Stimulated activated naive CD4-positive, alpha-beta T cell treated with Interleukin-2 at 50 U/mL for 16 hours (primary cell): ENCODE data around the gene MYG1.
A peak's percentile ranks its signal among the peaks of the same experiment; 100 is the strongest.

Experiments
- DNase-seq: peaks from one replicate; lab custom pipeline; 2025; lab: John Stamatoyannopoulos, UW

MYG1 gene, protein sequence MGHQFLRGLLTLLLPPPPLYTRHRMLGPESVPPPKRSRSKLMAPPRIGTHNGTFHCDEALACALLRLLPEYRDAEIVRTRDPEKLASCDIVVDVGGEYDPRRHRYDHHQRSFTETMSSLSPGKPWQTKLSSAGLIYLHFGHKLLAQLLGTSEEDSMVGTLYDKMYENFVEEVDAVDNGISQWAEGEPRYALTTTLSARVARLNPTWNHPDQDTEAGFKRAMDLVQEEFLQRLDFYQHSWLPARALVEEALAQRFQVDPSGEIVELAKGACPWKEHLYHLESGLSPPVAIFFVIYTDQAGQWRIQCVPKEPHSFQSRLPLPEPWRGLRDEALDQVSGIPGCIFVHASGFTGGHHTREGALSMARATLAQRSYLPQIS

DNA sequence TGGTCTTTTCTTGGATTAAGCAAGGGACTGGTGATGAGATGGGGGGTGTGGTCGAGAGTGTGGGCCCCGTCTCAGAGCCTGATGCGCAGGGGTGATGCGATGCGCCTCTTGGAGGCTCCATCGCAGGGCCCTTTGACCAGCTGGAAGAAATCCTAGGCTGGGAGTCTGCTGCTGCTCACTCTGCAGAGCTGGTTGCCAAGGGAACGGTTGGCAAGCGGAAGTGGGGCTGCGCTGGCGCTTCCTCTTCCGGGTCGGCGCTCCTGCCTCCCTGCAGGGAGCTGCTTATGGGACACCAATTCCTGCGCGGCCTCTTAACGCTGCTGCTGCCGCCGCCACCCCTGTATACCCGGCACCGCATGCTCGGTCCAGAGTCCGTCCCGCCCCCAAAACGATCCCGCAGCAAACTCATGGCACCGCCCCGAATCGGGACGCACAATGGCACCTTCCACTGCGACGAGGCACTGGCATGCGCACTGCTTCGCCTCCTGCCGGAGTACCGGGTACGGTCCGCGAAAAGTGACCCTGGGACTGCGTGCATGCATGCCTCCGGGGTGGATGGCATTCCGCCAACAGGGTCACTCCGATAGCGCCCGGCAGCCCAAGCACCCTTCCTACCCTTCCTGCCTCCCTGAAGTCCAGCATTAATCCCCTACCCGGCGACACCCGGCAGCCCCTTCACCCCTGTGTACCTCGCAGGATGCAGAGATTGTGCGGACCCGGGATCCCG lies at the start of gene MYG1:
Gene MYG1, plus strand, starts transcription at position 242 of the 727 bp plus-strand sequence. Its CDS starts 43 bp downstream, at position 285.
- DNase-seq, result peak; percentile 85

DNA sequence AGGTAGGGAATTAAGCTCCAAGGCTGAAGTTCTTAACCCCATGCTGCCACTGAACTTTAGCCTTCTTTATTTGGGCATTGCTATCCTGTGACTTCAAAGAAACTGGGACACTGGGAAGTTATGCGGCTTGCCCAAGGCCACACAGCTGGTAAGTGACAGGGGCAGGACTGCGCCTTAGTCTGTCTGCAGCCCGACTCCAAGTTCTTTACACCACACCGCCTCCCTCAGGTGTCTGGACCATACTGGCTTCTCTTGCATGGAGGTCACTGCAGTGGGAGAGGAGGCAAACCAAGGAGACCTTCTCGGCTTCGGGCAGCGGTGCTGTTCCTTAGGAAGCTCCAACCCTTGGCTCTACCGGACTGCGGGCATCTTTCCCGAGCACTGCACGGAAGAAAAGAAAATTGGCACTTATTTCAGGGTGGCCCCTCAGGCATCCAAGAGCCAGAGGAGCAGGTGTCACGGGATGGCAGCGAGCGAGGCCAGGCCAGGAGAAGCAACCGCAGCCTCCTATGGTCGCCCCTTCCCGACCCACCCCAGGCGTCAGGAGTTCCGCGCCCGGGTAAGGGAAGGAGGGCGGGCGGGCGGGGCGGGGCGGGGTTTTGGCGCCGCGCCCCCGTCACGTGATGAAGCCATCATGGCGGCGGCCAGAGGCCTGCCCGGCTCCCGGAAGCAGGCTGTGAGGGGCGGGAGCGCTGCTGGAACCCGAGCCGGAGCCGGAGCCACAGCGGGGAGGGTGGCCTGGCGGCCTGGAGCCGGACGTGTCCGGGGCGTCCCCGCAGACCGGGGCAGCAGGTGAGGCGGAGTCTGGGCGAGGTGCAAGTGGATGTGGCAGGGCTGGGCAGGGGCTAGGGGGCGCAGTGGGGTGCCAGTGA lies 47.8 kb upstream of the MYG1 start:
- DNase-seq, result peak; percentile 65

DNA sequence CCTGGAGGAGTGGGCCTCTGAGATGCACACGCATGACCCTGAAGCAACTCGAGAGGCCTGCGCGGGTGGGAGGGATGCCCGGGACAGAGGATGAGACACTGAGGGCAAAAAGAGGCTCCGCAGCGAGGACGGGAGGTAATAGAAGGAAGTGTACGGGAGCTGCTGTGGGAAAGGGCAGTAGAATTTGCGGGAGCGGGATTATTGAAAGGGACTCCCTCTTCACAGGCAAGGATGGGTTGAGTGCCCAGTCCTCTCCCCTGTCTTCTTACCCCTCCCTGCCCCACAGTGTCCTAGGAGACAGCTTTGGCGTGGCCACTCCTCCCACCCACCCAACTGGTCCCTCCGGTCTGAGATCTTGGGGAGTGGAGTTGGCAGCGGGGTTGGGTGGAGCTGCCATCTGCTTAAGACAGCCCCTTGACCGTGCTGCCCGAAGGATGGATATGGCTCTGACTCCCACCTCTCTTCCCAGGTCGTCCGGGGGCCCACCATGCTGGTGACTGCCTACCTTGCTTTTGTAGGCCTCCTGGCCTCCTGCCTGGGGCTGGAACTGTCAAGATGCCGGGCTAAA lies 47.1 kb upstream of the MYG1 start:
- DNase-seq, result no peak

GRCh38 chr12:53253298-53253697 lies 46.2 kb upstream of the MYG1 start:
- no peak for DNase-seq

- no peak for DNase-seq
These were observed 44.5 kb upstream of the MYG1 start for GRCh38 chr12:53254816-53255545.

DNA sequence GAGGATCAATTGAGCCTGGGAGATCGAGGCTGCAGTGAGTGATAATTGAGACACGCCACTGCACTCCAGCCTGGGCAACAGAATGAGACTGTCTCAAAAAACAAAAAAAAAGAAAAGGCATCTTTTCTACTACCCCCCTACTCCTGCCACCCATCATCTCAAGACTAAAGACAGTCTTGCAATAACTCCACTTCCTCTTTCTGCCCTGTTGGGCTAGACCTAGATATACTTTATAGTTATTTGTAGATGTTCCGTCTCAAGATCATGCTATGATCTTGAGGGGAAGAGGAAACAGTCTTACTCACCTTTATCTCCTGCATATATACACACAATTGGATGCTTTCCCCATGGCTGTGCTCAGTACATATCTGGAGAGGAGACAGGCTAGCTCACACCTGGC lies 43.5 kb upstream of the MYG1 start:
- no peak for DNase-seq

- DNase-seq, result no peak
These were observed 40.7 kb upstream of the MYG1 start for GRCh38 chr12:53258541-53259539.

- no peak for DNase-seq
These were observed 39.6 kb upstream of the MYG1 start for GRCh38 chr12:53259891-53260290.

DNA sequence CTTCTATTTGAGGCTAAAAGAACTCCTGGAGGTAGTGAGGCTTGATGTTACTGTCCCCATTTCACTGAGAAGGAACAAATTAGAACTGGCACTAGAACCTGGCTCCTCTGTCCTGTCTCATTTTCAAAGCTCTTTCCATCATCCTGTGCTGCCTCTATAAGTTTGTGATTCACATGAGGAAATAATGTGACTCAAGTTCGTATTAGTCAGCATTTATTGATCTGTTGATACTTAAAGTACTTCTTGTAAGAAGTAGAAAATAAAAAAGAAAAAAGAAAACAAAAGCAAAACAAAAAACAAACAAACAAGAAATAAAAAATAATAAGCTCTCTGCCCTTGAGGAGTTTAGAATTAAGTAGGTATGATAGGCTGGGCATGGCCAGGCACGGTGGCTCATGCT lies 33.7 kb upstream of the MYG1 start:
- no peak for DNase-seq

DNA sequence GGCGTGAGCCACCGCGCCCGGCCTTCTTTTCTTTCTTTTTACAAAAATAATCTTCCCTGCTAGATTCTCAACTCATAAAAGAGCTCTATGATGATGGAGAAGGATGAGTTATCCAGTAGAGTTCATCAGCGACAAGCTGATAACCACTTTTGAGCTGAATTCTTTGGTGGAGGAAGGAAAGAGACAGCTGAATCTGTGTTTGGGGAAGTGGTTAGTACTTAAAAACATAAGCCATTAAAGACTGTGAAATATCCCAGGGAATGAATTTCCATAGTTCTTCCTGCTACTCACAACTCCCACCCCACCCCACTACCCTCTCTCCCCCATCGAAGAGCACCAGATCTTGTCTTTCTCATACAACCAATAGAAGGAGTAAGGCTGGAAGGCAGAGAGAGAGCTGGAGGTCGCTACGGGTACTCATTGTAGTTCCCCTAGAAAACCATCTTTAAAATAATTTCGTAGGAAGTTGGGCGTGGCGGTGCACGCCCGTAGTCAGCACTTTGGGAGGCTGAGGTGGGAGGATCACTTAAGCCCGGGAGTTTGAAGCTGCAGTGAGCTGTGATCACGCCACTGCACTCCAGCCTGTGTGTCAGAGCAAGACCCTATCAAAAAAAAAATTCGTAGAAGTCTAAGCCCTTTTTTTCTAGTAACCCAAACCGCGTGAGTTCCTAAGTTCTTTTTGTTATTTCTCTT lies 32.0 kb upstream of the MYG1 start:
- DNase-seq, result peak; percentile 17

DNA sequence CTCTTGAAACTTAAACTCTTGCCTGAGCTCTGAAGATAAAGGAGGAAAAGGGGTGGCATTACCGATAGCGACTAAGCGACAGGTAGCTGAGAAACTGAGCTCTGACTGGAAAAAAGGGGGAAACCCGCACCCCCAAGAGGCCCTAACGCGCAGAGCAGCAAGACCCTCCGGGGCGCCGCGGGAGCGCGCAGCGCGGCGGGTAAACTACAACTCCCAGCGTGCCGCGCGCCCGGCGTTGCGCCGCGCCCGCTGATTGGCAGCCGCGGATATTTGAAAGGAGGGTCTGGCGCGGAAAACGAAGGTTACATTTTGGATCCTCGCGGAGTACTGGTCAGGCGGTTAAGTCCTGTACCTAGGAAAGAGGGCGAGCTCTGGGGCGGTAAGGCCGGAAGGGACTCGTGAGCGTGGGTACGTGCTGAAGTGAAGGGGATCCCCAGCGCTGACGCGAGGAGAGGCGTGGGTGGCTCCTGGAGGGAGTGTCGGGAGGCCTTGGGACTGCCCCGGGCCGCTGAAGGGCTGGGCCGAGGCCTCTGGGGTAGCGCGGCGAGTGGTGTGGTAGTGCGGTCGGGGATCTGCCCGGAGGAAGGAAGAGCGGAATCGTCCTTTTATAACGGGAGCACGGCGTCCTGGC lies 31.4 kb upstream of the MYG1 start, which contains the start of gene ESPL1:
Gene ESPL1, plus strand, starts transcription at position 301 of the 631 bp plus-strand sequence. CDS start 468 bp downstream, outside the sequence.
- peak; percentile 81 for DNase-seq

GRCh38 chr12:53268630-53269562 lies 30.6 kb upstream of the MYG1 start:
- DNase-seq, result no peak

- no peak for DNase-seq
These were observed 25.1 kb upstream of the MYG1 start for GRCh38 chr12:53274445-53274844.

DNA sequence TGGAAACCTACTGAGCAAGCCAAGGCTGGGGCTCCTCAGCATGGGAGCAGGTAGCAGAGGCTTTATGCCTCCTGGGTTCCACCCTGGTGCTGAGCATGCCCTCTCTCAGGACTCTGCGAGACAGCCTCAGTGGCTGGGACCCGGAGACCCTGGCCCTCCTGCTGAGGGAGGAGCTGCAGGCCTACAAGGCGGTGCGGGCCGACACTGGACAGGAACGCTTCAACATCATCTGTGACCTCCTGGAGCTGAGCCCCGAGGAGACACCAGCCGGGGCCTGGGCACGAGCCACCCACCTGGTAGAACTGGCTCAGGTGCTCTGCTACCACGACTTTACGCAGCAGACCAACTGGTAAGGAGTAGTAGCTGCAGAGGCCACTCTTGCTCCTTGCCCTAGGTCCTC lies 23.0 kb upstream of the MYG1 start:
- no peak for DNase-seq

DNA sequence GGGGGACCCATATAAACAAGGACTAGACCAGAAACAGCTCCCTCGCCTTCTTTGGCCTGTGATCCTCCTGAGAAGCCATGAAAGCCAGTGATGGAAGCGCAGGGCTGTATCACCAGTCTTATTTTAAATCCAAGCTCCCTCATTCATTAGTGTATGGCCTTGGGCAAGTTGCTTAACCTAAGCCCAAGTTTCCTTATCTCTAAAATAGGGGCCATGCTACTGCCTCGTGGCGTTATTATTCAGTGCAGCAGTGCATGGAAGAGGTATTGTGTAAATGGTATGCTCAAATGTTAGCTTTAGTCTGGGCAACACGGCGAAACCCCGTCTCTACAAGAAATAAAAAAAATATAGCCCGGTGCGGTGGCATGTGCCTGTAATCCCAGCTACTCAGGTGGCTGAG lies 21.5 kb upstream of the MYG1 start:
- no peak for DNase-seq

GRCh38 chr12:53279283-53279869 lies 20.1 kb upstream of the MYG1 start:
- no peak for DNase-seq

DNA sequence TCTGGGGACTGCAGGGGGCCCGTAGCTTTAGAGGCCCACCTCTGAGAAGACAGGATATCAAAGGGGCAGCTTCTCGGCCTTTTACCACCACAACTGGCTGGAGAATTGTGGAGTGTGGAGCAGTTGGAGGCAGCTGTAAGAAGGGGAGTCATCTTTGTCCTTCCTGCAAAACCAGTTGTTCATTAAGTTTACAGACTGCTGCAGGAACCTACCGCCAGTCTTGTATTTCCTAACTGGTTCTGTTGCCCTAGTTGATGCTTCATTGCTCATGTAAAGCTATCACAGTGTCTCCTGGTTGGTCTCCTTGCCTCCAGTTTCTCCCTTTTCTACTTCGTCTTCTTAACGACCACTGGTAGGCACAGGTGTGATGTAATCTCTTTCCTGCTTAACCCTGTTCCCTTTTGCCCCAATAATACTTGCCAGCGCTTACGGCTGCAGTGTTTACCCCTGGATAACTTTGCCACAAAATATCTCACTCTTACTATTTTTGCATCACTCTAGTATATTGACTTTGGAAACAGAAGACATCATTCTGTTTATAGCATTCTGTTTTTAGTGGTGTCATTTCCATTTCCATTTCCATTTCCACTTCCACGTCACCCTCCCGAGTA lies 19.5 kb upstream of the MYG1 start:
- no peak for DNase-seq
